ENCODE measurements around the gene PXDN.

Gene PXDN

GRCh38 chr2:1754046-1754445 is 9.7 kb upstream of the PXDN start:
- no peak for DNase-seq

- no peak for DNase-seq
Observed at GRCh38 chr2:1752751-1753150, 8.4 kb upstream of the PXDN start.

- no peak for DNase-seq
Observed at GRCh38 chr2:1751767-1752725, 7.7 kb upstream of the PXDN start.

GRCh38 chr2:1750933-1751766 is 6.8 kb upstream of the PXDN start:
- peak; percentile 18 for DNase-seq

GRCh38 chr2:1750270-1750932 is 6.1 kb upstream of the PXDN start:
- no peak for DNase-seq

GRCh38 chr2:1749489-1750119 is 5.3 kb upstream of the PXDN start:
- DNase-seq: no peak

- DNase-seq: no peak
Observed at GRCh38 chr2:1748741-1749488, 4.6 kb upstream of the PXDN start.

- no peak for DNase-seq
Observed at GRCh38 chr2:1748176-1748740, 3.9 kb upstream of the PXDN start.

- no peak for DNase-seq
Observed at GRCh38 chr2:1747065-1747941, 3.0 kb upstream of the PXDN start.

- no peak for DNase-seq
Observed at GRCh38 chr2:1746174-1747064, 2.1 kb upstream of the PXDN start.

- DNase-seq: no peak
Observed at GRCh38 chr2:1745171-1746023, 1.1 kb upstream of the PXDN start.

GRCh38 chr2:1744151-1744445 is 217 bp downstream of the PXDN start:
- no peak for DNase-seq

- no peak for DNase-seq
Observed at GRCh38 chr2:1743396-1744150, 742 bp downstream of the PXDN start.

- DNase-seq: peak; percentile 33
Observed at GRCh38 chr2:1742681-1743395, 1.5 kb downstream of the PXDN start.

- no peak for DNase-seq
Observed at GRCh38 chr2:1742301-1742680, 2.0 kb downstream of the PXDN start.

GRCh38 chr2:1741851-1742250 is 2.5 kb downstream of the PXDN start:
- no peak for DNase-seq
